ENCODE results near the gene KDM6B. TPM values are rescaled to one million over a fixed set of nuclear protein-coding genes. Genes with fewer than 3 reads are reported as not detected.

Gene KDM6B
- 88.4 to 96.3 TPM (median 94.4 TPM) in 3 replicates for total RNA-seq

- no peak for TF ChIP-seq CTCF (IDR thresholded peaks at IDR 0.05; ENCODE audit: unreplicated experiment)
- H3K4me3 Mint-ChIP-seq = peak within 1 kb of the TSS; percentile 94
- no peaks in the 10 kb centered on the region for H3K36me3 Mint-ChIP-seq
- H3K27me3 Mint-ChIP-seq (ENCODE audit: low read depth) = peaks cover 22% of the 10 kb centered on the region
- DNase-seq (ENCODE audit: low spot score in 2 of 2, unreplicated experiment in 2 of 2) = peak; percentile 82 to 90
- H3K27ac Mint-ChIP-seq = peak within 1 kb of the TSS; percentile 100
- H3K9me3 Mint-ChIP-seq = no peaks in the 10 kb centered on the region
- peaks cover 31% of the 10 kb centered on the region for H3K4me1 Mint-ChIP-seq
These were observed at the start of gene KDM6B for GRCh38 chr17:7833795-7834541. Gene KDM6B, plus strand, starts transcription at chr17:7834217. Its CDS starts 11,338 bp downstream, at chr17:7845555.

- Mint-ChIP-seq H3K9me3 (no peaks in the 10 kb centered on the region), H3K4me3 (no peak overlapping the region), H3K27ac (no peak overlapping the region), H3K4me1 (no peaks in the 10 kb centered on the region), H3K36me3 (no peaks in the 10 kb centered on the region), H3K27me3 (ENCODE audit: low read depth) (peaks cover 3% of the 10 kb centered on the region)
- DNase-seq (ENCODE audit: low spot score in 2 of 2, unreplicated experiment in 2 of 2) = no peak
- TF ChIP-seq CTCF (IDR thresholded peaks at IDR 0.05; ENCODE audit: unreplicated experiment) = no peak
These were observed 47.2 kb upstream of the KDM6B start for GRCh38 chr17:7786866-7787265.

GRCh38 chr17:7789131-7789530 is 44.9 kb upstream of the KDM6B start:
- H3K27ac Mint-ChIP-seq = no peak overlapping the region
- H3K4me3 Mint-ChIP-seq = no peak overlapping the region
- TF ChIP-seq CTCF (IDR thresholded peaks at IDR 0.05; ENCODE audit: unreplicated experiment) = no peak
- H3K36me3 Mint-ChIP-seq = no peaks in the 10 kb centered on the region
- no peak for DNase-seq (ENCODE audit: low spot score in 2 of 2, unreplicated experiment in 2 of 2)
- H3K9me3 Mint-ChIP-seq = no peaks in the 10 kb centered on the region
- no peaks in the 10 kb centered on the region for H3K4me1 Mint-ChIP-seq
- no peaks in the 10 kb centered on the region for H3K27me3 Mint-ChIP-seq (ENCODE audit: low read depth)

- no peak overlapping the region for H3K27ac Mint-ChIP-seq
- no peaks in the 10 kb centered on the region for H3K27me3 Mint-ChIP-seq (ENCODE audit: low read depth)
- H3K9me3 Mint-ChIP-seq = no peaks in the 10 kb centered on the region
- no peak for DNase-seq (ENCODE audit: low spot score in 2 of 2, unreplicated experiment in 2 of 2)
- no peak overlapping the region for H3K4me3 Mint-ChIP-seq
- no peaks in the 10 kb centered on the region for H3K36me3 Mint-ChIP-seq
- TF ChIP-seq CTCF (IDR thresholded peaks at IDR 0.05; ENCODE audit: unreplicated experiment) = no peak
- no peaks in the 10 kb centered on the region for H3K4me1 Mint-ChIP-seq
These were observed 43.9 kb upstream of the KDM6B start for GRCh38 chr17:7790150-7790549.

- peaks cover 4% of the 10 kb centered on the region for H3K27me3 Mint-ChIP-seq (ENCODE audit: low read depth)
- H3K9me3 Mint-ChIP-seq = no peaks in the 10 kb centered on the region
- no peak for TF ChIP-seq CTCF (IDR thresholded peaks at IDR 0.05; ENCODE audit: unreplicated experiment)
- H3K36me3 Mint-ChIP-seq = no peaks in the 10 kb centered on the region
- H3K27ac Mint-ChIP-seq = no peak overlapping the region
- no peak overlapping the region for H3K4me3 Mint-ChIP-seq
- no peaks in the 10 kb centered on the region for H3K4me1 Mint-ChIP-seq
- no peak for DNase-seq (ENCODE audit: low spot score in 2 of 2, unreplicated experiment in 2 of 2)
These were observed 41.4 kb upstream of the KDM6B start for GRCh38 chr17:7792611-7793010.
